GM12878 (cell line): ENCODE measurements around the gene SLC15A4.
A peak's percentile ranks its signal among the peaks of the same experiment; 100 is the strongest.

Source experiments
- NR2C1 ChIP-seq: fragments of 450-650 bp; IDR thresholded peaks from 2 replicates; pipeline ENCODE4 v1.6.1; 2017; ENCODE audit warnings: antibody characterized with exemption, mild to moderate bottlenecking, moderate library complexity
- SRF ChIP-seq, 2 experiments: IDR thresholded peaks; 2 replicates each; pipeline ENCODE4 v1.6.1; 2011; ENCODE audit warnings: low read depth in 2 of 2, low read length in 2 of 2, mild to moderate bottlenecking in 1 of 2, moderate library complexity in 1 of 2
- TF ChIP-seq, protein P1 (sequence below), 3 experiments: IDR thresholded peaks in 2 of 3; conservative IDR thresholded peaks in 1 of 3; 2 replicates each; pipeline ENCODE4 v1.5.1; 2011; ENCODE audit warnings: low read depth in 3 of 3, low read length in 3 of 3, mild to moderate bottlenecking in 3 of 3, control low read depth in 2 of 3, moderate library complexity in 2 of 3, inconsistent platforms in 1 of 3, mixed read lengths in 1 of 3; ENCODE audit not compliant: control insufficient read depth in 2 of 3, insufficient read depth in 1 of 3; ENCODE audit errors: extremely low read depth in 1 of 3

DNA sequence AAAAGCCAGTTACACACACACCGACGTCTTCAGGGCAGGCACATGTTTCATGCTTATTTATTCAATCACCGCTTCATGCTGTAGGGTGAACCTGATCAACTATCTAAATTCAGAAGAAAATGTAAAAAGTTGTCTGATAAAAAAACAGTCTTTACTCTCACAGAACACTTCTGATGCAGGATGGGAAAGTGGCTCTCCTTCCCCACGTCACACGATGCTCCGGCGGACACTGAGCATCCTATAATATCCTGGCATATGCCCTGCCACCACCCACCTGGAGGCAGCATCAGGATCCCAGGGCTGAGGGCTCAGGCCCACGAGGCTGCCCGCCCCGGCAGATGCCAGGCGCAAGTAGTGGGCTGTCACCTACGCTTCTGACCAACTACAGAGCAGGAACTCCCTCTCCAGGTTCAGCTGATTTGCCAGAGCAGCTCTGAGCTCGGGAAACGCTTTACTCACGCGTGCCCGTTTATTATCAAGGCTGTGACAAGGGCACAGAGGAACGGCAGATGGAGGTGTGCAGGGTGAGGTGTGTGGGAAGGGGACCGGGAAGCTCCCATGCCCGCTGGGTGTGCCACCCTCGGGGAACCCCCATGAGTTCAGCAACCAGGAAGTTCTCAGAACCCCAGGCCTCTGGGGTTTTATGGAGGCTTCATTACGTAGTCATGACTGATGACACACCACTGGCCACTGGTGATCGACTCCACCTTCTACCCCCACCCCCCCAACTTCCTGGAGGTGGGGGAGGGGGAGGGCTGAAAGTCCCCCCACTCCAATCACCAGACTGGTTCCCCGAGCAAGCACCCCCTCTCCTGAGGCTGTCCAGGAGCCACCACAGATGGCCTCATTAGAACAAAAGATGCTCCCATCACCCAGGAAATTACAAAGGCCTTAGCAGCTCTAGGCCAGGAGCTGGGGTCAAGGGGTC is 32.1 kb downstream of the SLC15A4 start:
- no peak for TF ChIP-seq SRF (IDR thresholded peaks at IDR 0.05; ENCODE audit: low read depth in 2 of 2, low read length in 2 of 2)
- TF ChIP-seq, protein P1, sequence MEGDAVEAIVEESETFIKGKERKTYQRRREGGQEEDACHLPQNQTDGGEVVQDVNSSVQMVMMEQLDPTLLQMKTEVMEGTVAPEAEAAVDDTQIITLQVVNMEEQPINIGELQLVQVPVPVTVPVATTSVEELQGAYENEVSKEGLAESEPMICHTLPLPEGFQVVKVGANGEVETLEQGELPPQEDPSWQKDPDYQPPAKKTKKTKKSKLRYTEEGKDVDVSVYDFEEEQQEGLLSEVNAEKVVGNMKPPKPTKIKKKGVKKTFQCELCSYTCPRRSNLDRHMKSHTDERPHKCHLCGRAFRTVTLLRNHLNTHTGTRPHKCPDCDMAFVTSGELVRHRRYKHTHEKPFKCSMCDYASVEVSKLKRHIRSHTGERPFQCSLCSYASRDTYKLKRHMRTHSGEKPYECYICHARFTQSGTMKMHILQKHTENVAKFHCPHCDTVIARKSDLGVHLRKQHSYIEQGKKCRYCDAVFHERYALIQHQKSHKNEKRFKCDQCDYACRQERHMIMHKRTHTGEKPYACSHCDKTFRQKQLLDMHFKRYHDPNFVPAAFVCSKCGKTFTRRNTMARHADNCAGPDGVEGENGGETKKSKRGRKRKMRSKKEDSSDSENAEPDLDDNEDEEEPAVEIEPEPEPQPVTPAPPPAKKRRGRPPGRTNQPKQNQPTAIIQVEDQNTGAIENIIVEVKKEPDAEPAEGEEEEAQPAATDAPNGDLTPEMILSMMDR (IDR thresholded peaks at IDR 0.05 in 2 of 3, conservative IDR thresholded peaks at IDR 0.05 in 1 of 3; ENCODE audit: control insufficient read depth in 2 of 3, extremely low read depth in 1 of 3, insufficient read depth in 1 of 3, low read depth in 3 of 3, low read length in 3 of 3): no peak
- peak; percentile 54 for TF ChIP-seq NR2C1
